Measurements from ENCODE around the gene SETD7.

DNA sequence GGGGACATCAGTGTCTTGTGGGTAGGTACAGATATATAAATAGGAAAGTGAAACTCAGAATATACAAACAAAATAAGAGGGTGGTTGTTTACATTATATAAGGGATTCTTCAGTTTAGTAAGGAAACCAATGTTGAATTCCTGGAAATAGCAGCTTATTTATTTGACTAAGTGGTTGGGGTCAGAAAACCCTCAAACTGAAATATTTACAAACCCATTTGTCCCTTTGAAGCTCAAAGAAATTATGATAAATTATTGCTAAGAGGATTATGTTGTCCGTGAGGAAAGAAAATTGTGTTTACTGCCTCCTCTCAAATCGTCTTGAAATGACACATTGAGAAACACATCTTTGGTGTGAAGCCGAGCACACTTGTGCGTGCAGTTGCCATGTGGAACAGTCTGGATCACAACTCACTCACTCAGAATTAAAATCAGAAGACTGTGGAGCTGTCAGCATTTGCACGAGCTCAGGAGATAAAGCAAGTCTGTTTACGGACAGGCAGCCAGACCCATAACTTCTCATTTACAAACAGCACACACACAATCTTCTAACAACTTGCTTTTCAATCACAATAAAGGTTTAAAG lies 46.8 kb upstream of the SETD7 start:
- TF ChIP-seq, protein P1, sequence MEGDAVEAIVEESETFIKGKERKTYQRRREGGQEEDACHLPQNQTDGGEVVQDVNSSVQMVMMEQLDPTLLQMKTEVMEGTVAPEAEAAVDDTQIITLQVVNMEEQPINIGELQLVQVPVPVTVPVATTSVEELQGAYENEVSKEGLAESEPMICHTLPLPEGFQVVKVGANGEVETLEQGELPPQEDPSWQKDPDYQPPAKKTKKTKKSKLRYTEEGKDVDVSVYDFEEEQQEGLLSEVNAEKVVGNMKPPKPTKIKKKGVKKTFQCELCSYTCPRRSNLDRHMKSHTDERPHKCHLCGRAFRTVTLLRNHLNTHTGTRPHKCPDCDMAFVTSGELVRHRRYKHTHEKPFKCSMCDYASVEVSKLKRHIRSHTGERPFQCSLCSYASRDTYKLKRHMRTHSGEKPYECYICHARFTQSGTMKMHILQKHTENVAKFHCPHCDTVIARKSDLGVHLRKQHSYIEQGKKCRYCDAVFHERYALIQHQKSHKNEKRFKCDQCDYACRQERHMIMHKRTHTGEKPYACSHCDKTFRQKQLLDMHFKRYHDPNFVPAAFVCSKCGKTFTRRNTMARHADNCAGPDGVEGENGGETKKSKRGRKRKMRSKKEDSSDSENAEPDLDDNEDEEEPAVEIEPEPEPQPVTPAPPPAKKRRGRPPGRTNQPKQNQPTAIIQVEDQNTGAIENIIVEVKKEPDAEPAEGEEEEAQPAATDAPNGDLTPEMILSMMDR (IDR thresholded peaks at IDR 0.05) = no peak
- no peak for TF ChIP-seq POLR2AphosphoS5 (IDR thresholded peaks at IDR 0.05; ENCODE audit: insufficient read depth in 1 of 2, low read depth in 1 of 2)

Data from vagina (tissue), 2 donors.